Left ventricle myocardium inferior (tissue), 1 donor: ENCODE results near the gene OR4A5. TPM values are rescaled to one million over a fixed set of nuclear protein-coding genes. Genes with fewer than 3 reads are reported as not detected.
"Not testable (repeated sequence)": the region's sequence is repeated elsewhere in the genome, so short reads cannot be mapped to it uniquely, and the experiment has no call there.

Experiments
- DNase-seq: peaks from one replicate; pipeline ENCODE4 v3.0.0-alpha.2; 2020
- H3K27ac ChIP-seq: fragments of 200-600 bp; replicated peaks from 2 replicates; pipeline ENCODE4 v1.8.0; 2021
- H3K27me3 ChIP-seq: fragments of 200-600 bp; 2 replicates; pipeline ENCODE4 v1.8.0; 2021; ENCODE audit warnings: low read depth
- H3K36me3 ChIP-seq: fragments of 200-600 bp; 2 replicates; pipeline ENCODE4 v1.8.0; 2021
- H3K4me1 ChIP-seq: fragments of 200-600 bp; 2 replicates; pipeline ENCODE4 v1.8.0; 2021
- H3K4me3 ChIP-seq: fragments of 200-600 bp; 2 replicates; pipeline ENCODE4 v1.8.0; 2021; ENCODE audit warnings: mild to moderate bottlenecking, moderate library complexity
- H3K9me3 ChIP-seq: fragments of 200-600 bp; replicated peaks from 2 replicates; pipeline ENCODE4 v1.8.0; 2021
- intact Hi-C: fragments of 100-400 bp; cut with micrococcal nuclease; formaldehyde crosslinking; loops from one replicate; pipeline ENCODE4 v1.11.0; 2022
- long read RNA-seq: library from polyadenylated mRNA; unstranded; transcript quantifications from one replicate; pipeline ENCODE4 v2.0.0, GENCODE V29; 2021
- total RNA-seq: library from RNA; stranded (reverse); fragmentation: NEBNext Ultra II Directional; extraction: Animal tissue kit (Norgen Biotek cat#: 25700); gene quantifications from one replicate; pipeline ENCODE4 v1.2.1, GENCODE V29; 2021
- donor health status: DM: no; HTN: yes; CAD: no; lungs with severe emphysema.

OR4A5 gene
- not detected for total RNA-seq
- long read RNA-seq = 0 reads

GRCh38 chr11:54706532-54706931 lies at the start of gene OR4A5:
Gene OR4A5, plus strand, starts transcription at chr11:54706832. Its CDS starts 53 bp downstream, at chr11:54706885.
- peaks cover 15% of the 10 kb centered on the region for H3K9me3 ChIP-seq
- H3K4me1 ChIP-seq, H3K27ac ChIP-seq, H3K27me3 ChIP-seq, intact Hi-C loops, H3K36me3 ChIP-seq, DNase-seq, H3K4me3 ChIP-seq: not testable (repeated sequence)

- H3K27me3 ChIP-seq, H3K4me1 ChIP-seq, H3K4me3 ChIP-seq, H3K36me3 ChIP-seq, intact Hi-C loops, H3K27ac ChIP-seq, DNase-seq: not testable (repeated sequence)
- peaks cover 32% of the 10 kb centered on the region for H3K9me3 ChIP-seq
These were observed 13.5 kb downstream of the OR4A5 start for GRCh38 chr11:54720094-54720493.

Other genes starting within 250 kb of the OR4A5 start
- gene OR4C46, start 102.8 kb upstream of the OR4A5 start, total RNA-seq = not detected